HG03108 (cell line): ENCODE measurements around the gene TESK2.
"Not testable (repeated sequence)": the region's sequence is repeated elsewhere in the genome, so short reads cannot be mapped to it uniquely, and the experiment has no call there.

ENCODE experiments used
- ATAC-seq: cut with Tn5 transposase; IDR thresholded peaks from one replicate; pipeline ENCODE4 v1.9.1; 2021; ENCODE audit warnings: moderate library complexity; ENCODE audit not compliant: unreplicated experiment

The TESK2 gene

GRCh38 chr1:45510972-45511527 lies 20.1 kb upstream of the TESK2 start:
- no peak for ATAC-seq

DNA sequence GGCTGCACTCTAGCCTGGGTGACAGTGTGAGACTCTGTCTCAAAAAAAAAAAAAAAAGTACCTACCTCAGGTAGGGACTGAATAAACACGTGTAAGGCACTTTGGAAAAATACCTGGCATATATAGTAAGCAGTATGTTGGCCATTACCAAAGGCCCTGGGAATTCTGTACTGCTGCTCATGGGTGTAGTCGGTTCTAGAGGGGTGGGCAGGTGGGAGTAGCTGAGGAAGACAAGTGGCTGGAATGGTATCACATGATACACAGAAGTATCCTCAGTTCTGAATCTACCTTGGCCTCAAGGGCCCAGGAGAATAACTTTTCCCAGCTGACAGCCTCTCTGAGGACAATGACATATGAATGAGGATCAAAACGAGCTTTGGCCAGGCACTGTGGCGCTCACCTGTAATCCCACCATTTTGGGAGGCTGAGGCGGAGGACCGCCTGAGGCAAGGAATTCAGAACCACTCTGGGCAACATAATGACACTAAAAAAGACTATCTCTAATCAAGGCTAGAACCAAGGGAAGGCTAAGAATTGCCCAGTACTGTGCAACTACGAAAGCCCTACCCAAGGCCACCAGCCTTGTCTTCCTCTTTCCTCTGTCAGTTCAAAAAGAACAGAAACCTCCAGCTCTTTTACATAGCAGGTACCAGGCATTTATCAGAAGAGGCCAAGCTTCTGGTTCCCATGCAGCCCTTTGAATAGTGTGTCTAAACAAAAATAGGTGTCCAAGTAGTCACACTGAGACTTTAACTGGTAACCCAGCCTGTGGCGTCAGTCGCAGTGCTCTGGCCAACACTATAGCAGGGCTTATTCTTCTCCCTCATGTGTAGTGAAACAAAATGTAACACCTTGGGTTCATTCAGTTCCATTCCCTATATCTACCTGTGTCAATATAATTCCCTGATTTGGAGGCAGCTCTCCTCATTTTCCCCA lies 19.3 kb upstream of the TESK2 start:
- no peak for ATAC-seq

GRCh38 chr1:45508295-45509151 lies 17.6 kb upstream of the TESK2 start:
- ATAC-seq: no peak

GRCh38 chr1:45507893-45508292 lies 16.9 kb upstream of the TESK2 start:
- no peak for ATAC-seq

GRCh38 chr1:45507195-45507594 lies 16.2 kb upstream of the TESK2 start:
- no peak for ATAC-seq

DNA sequence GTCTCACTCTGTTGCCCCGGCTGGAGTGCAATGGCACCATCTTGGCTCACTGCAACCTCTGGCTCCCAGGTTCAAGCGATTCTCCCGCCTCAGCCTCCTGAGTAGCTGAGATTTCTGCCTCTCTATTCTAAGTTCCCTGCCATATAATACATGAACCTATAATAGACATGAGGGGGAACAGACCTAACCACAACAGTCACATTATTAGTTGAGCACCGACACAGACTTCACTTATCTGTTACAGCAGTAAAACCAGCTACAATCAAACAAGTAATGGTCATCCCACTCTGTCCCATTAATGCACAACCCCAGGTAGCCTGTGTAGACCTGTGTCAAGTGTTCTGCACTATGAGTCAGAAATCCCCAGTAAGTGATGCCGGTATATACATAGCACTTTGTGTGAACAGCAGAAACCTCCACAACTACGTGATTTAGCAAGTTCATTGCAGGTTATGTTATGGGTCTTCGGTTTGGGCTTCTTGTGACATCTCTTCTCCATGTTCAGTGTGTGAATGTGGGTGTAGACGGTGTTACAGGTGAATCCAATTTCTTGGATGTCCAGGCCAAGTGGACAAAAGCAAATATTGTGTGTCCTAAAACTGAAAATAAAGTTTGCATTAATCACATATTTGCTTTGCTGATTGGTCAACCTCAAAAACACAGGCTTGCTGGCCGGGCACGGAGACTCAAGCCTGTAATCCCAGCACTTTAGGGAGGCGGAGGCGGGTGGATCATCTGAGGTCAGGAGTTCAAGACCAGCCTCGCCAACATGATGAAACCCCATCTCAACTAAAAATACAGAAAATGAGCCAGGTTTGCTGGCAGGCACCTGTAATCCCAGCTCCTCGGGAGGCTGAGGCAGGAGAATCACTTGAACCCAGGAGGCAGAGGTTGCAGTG lies 12.7 kb upstream of the TESK2 start:
- ATAC-seq: no peak

DNA sequence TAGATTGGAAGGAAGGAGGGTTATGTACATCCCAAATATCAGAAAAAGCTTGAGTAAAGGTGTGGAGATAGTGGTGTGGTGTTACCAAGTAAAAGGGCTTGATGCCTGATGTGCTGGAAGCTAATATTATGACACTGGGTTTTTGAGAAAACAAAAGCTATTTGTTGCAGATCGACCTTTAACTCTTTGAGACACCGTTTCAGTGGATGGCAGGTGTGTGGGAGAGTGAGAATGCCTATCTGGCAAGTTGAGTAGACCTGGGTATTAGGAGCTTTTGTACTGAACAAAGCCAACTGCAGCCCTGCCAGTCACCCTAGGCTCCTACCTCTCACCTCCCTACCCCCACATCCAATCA lies 10.5 kb upstream of the TESK2 start:
- no peak for ATAC-seq

DNA sequence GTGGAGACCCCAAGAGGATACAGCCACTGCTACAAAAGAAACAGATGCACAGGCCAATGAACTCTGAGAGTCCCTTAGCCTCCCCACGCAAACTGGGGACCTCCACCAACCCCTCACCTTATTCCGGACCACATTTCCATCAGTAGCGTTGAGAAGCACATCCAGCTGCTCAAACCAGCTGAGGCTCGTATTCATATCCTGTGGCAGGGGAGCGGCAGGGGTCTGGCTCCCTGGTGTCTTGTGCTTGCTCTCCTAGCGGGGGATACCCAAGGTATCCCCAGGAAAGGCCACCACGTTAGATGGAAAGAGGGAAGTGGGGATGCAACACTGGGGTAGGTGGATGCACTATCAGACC lies 8.4 kb upstream of the TESK2 start:
- peak; percentile 0 for ATAC-seq

DNA sequence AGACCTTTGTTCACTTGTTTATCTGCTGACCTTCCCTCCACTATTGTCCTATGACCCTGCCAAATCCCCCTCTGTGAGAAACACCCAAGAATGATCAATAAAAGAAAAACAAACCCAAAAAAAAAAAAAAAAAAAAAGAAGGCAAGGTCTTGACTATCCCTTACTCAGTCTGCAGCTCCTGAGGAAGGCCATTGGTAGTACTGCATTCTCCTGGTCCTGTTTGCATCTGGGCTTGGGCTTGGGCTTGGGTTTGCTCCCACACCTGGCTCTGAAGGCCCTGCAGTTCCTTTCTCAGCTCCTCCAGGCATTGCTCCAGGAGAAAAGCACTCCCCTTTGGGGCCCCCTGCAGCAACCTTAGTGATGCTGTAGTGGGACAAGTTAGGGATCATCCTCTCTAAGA lies 7.3 kb upstream of the TESK2 start:
- no peak for ATAC-seq

DNA sequence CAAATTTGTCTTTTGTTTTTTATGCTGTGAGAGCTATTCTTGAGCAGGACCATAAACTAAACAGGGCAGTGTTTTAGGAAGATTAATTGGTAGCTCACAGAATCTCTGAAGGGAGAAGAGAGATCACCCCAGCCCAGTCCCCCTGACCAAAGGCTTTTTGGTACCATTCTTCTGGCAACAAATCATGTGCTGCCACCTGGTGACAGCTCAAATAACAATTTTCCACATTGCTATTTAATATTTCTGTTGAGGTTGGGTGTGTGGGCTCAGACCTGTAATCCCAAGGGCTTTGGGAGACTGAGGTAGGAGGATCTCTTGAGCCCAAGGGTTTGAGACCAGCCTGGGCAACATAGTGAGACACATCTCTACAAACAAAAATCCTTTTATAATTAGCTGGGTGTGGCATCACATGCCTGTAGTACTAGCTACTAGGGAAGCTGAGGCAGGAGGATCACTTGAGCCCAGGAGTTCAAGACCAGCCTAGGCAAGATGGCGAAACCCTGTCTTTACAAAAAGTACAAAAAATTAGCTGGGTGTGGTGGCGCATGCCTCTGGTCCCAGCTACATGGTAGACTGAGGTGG lies 2.2 kb upstream of the TESK2 start:
- no peak for ATAC-seq

GRCh38 chr1:45492691-45493090 lies 1.7 kb upstream of the TESK2 start:
- ATAC-seq: no peak

- no peak for ATAC-seq
Measured at GRCh38 chr1:45491487-45492260, 711 bp upstream of the TESK2 start.

DNA sequence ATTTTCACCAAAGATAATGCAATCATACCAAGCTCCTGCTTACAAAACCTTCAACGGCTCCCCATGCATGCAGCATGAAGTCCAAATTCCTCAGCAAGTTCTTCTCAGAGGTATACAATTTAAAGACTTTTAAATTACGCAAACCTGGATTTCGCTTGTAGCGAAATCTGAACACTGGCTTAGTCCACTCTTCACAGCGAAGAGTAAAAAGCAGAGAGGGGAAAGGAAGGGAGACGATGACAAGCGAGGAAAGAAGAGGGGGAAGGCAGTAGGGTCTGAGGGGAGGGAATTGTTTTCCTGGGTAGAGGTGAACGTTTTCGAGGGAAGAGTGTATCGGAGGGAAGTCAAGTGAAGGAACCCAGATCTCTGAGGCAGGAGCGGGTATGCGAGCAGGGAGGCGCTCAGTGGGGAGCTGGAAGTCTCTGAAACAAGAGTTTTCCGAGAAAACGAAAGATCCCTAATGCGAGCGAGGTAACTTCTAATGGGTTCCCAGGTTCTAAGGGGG lies 790 bp downstream of the TESK2 start:
- no peak for ATAC-seq

GRCh38 chr1:45489379-45489778 lies 1.6 kb downstream of the TESK2 start:
- ATAC-seq: not testable (repeated sequence)

GRCh38 chr1:45488666-45489377 lies 2.1 kb downstream of the TESK2 start:
- ATAC-seq: no peak

GRCh38 chr1:45485949-45486348 lies 5.0 kb downstream of the TESK2 start:
- no peak for ATAC-seq

DNA sequence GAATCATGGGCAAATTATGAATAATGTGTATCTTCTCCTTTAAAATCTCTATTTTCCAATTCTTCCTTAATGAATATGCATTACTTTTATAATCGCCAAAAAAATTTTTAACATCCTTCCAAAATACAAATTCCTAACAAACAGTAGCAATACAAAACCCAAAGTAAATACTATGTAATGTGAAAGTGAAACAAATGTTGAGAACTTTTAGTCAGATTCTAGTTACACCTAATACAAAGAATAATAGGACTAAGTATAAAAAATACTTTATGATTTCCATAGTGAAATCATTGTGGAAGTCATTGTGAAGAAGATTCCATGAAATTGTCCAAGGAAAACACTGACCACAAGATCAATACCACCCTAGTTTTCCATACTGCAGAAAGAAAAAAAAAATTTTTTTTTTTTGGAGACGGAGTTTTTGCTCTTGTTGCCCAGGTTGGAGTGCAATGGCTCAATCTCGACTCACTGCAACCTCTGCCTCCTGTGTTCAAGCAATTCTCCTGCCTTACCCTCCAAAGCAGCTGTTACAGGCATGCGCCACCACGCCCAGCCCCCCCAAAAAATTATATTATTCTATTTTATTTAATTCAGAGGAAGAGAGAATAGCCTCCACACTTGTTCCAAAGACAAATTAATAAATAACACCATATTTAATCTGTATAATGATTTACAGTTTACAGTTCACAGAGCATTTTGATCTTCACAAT lies 11.8 kb downstream of the TESK2 start:
- ATAC-seq: no peak

DNA sequence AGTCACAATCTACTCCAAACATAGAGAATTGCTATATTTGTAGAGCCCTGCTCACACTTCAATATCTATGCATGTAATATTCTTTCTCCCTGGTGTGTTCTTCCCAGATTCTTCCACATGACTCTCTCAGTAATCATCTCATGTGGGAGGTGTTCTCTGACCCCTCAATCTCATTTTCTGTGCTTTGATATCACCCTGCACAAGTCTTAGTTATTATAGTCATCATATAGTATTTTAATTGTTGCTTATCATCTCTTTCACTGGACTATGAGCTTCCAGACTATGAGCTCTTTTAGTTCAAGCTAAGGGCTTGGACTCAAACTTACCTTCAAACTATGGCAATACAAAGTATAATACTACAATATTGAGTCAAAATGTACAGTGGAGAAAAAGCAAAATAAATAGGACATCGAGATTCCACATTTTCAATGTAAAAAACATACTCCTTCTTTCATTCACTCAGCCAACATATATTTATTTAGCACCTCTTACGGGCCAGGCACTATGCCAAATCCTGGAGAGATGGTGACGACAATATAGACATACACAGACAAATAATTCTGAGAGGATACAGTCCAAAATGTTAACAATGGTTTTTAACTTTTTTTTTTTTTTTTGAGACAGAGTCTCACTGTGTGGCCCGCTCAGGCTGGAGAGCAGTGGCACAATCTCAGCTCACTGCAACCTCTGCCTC lies 12.7 kb downstream of the TESK2 start:
- ATAC-seq: no peak
